HEK293 (cell line): ENCODE measurements around the gene B4GALNT4.
A peak's percentile ranks its signal among the peaks of the same experiment; 100 is the strongest.

ENCODE experiments used
- CTCF ChIA-PET: fragments of 350-600 bp; formaldehyde crosslinking; extraction: SDS; loops from one replicate; lab custom pipeline; 2021; ENCODE audit warnings: antibody characterized with exemption; lab: Yijun Ruan, JAX
- POLR2A ChIA-PET: fragments of 300-600 bp; formaldehyde crosslinking; extraction: SDS; loops from one replicate; lab custom pipeline; 2020; ENCODE audit warnings: antibody characterized with exemption, inconsistent platforms; lab: Yijun Ruan, JAX
- H3K27ac ChIP-seq: fragments of 200-500 bp; sonication (Bioruptor generic); 2 replicates; pipeline ENCODE4 v1.5.1; 2014; ENCODE audit warnings: low read depth, low read length, control low read depth, inconsistent platforms; ENCODE audit errors: extremely low read depth
- H3K36me3 ChIP-seq, 2 experiments: fragments of 200-500 bp in 1 of 2; sonication (Bioruptor generic) in 1 of 2; 1 replicate in 1 of 2; 2 replicates in 1 of 2; pipeline ENCODE4 v1.5.1; 2014 to 2017; ENCODE audit warnings: inconsistent platforms in 2 of 2, low read length in 2 of 2; ENCODE audit not compliant: control insufficient read depth in 2 of 2, insufficient read depth in 1 of 2
- H3K4me1 ChIP-seq: fragments of 200-500 bp; sonication (Bioruptor generic); 2 replicates; pipeline ENCODE4 v1.5.1; 2014; ENCODE audit warnings: mild to moderate bottlenecking, low read length, inconsistent platforms; ENCODE audit not compliant: control insufficient read depth, insufficient read depth
- H3K4me3 ChIP-seq: 2 replicates; pipeline ENCODE4 v1.5.1; 2011; ENCODE audit warnings: low read depth, mild to moderate bottlenecking, control low read depth, low read length, moderate library complexity
- H3K9me3 ChIP-seq: fragments of 200-500 bp; sonication (Bioruptor generic); 2 replicates; pipeline ENCODE4 v1.5.1; 2014; ENCODE audit warnings: low read depth, low read length, inconsistent platforms; ENCODE audit not compliant: control insufficient read depth, insufficient read depth
- GLIS1 ChIP-seq: fragments of 450-650 bp; formaldehyde crosslinking; IDR thresholded peaks from 2 replicates; pipeline ENCODE4 v1.5.1; 2016; ENCODE audit warnings: missing biosample characterization, missing genetic modification characterization
- GLIS2 ChIP-seq: fragments of 450-650 bp; formaldehyde crosslinking; IDR thresholded peaks from 2 replicates; pipeline ENCODE4 v1.5.1; 2016; ENCODE audit warnings: missing biosample characterization, missing genetic modification characterization
- KLF9 ChIP-seq: fragments of 450-650 bp; formaldehyde crosslinking; IDR thresholded peaks from 2 replicates; pipeline ENCODE4 v1.5.1; 2016; ENCODE audit warnings: missing biosample characterization, missing genetic modification characterization, low read depth
- MEIS1 ChIP-seq: sonication (generic); formaldehyde crosslinking; IDR thresholded peaks from 2 replicates; pipeline ENCODE4 v1.8.1; 2022; ENCODE audit warnings: missing genetic modification reagents, mild to moderate bottlenecking, borderline replicate concordance
- PRDM1 ChIP-seq: fragments of 450-650 bp; formaldehyde crosslinking; IDR thresholded peaks from 2 replicates; pipeline ENCODE4; 2016; ENCODE audit warnings: missing biosample characterization, missing genetic modification characterization
- SP2 ChIP-seq: fragments of 450-650 bp; formaldehyde crosslinking; IDR thresholded peaks from 2 replicates; pipeline ENCODE4 v1.5.1; 2016; ENCODE audit warnings: missing biosample characterization, missing genetic modification characterization
- SP3 ChIP-seq: fragments of 450-650 bp; formaldehyde crosslinking; IDR thresholded peaks from 2 replicates; pipeline ENCODE4 v1.5.1; 2016; ENCODE audit warnings: missing biosample characterization, missing genetic modification characterization
- YY1 ChIP-seq: fragments of 450-650 bp; formaldehyde crosslinking; IDR thresholded peaks from 2 replicates; pipeline ENCODE4 v1.5.1; 2018; ENCODE audit warnings: missing biosample characterization, missing genetic modification characterization
- ZBTB17 ChIP-seq: fragments of 450-650 bp; formaldehyde crosslinking; IDR thresholded peaks from 2 replicates; pipeline ENCODE4 v1.5.1; 2016; ENCODE audit warnings: missing biosample characterization, missing genetic modification characterization
- ZIC2 ChIP-seq: fragments of 450-650 bp; formaldehyde crosslinking; IDR thresholded peaks from 2 replicates; pipeline ENCODE4 v1.5.1; 2016; ENCODE audit warnings: missing biosample characterization, missing genetic modification characterization
- ZNF157 ChIP-seq: fragments of 450-650 bp; formaldehyde crosslinking; IDR thresholded peaks from 2 replicates; pipeline ENCODE4 v1.5.1; 2016; ENCODE audit warnings: missing biosample characterization, missing genetic modification characterization
- ZNF223 ChIP-seq: fragments of 450-650 bp; formaldehyde crosslinking; IDR thresholded peaks from 2 replicates; pipeline ENCODE4 v1.5.1; 2016; ENCODE audit warnings: missing biosample characterization, missing genetic modification characterization
- ZNF248 ChIP-seq: fragments of 450-650 bp; formaldehyde crosslinking; IDR thresholded peaks from 2 replicates; pipeline ENCODE4 v1.5.1; 2017; ENCODE audit warnings: missing biosample characterization, missing genetic modification characterization
- ZNF311 ChIP-seq: fragments of 450-650 bp; formaldehyde crosslinking; IDR thresholded peaks from 2 replicates; pipeline ENCODE4 v1.5.1; 2017; ENCODE audit warnings: missing biosample characterization, missing genetic modification characterization, borderline replicate concordance
- ZNF398 ChIP-seq: fragments of 450-650 bp; formaldehyde crosslinking; IDR thresholded peaks from 2 replicates; pipeline ENCODE4 v1.5.1; 2017; ENCODE audit warnings: missing biosample characterization, missing genetic modification characterization
- ZNF416 ChIP-seq: fragments of 450-650 bp; formaldehyde crosslinking; IDR thresholded peaks from 2 replicates; pipeline ENCODE4 v1.5.1; 2016; ENCODE audit warnings: missing biosample characterization, missing genetic modification characterization
- ZNF549 ChIP-seq: fragments of 450-650 bp; IDR thresholded peaks from 2 replicates; pipeline ENCODE4 v1.5.1; 2018; ENCODE audit warnings: missing biosample characterization, missing genetic modification characterization, mild to moderate bottlenecking, inconsistent platforms, moderate library complexity
- ZNF600 ChIP-seq: fragments of 450-650 bp; formaldehyde crosslinking; IDR thresholded peaks from 2 replicates; pipeline ENCODE4 v1.5.1; 2016; ENCODE audit warnings: missing biosample characterization, missing genetic modification characterization
- ZNF677 ChIP-seq: fragments of 450-650 bp; IDR thresholded peaks from 2 replicates; pipeline ENCODE4 v1.5.0; 2018; ENCODE audit warnings: missing biosample characterization, mild to moderate bottlenecking, missing genetic modification characterization, moderate library complexity
- ZNF791 ChIP-seq: fragments of 450-650 bp; formaldehyde crosslinking; IDR thresholded peaks from 2 replicates; pipeline ENCODE4 v1.5.1; 2016; ENCODE audit warnings: missing biosample characterization, missing genetic modification characterization
- ZSCAN30 ChIP-seq: fragments of 450-650 bp; IDR thresholded peaks from 2 replicates; pipeline ENCODE4 v1.5.1; 2018; ENCODE audit warnings: missing biosample characterization, mild to moderate bottlenecking, missing genetic modification characterization, moderate library complexity
- TF ChIP-seq, protein P1 (sequence below): fragments of 450-650 bp; formaldehyde crosslinking; IDR thresholded peaks from 2 replicates; pipeline ENCODE4 v1.5.1; 2016; ENCODE audit warnings: missing biosample characterization, missing genetic modification characterization
- TF ChIP-seq, protein P2 (sequence below): fragments of 450-650 bp; formaldehyde crosslinking; IDR thresholded peaks from 2 replicates; pipeline ENCODE4 v1.5.1; 2016; ENCODE audit warnings: missing biosample characterization, missing genetic modification characterization
- TF ChIP-seq, protein P3 (sequence below): fragments of 450-650 bp; formaldehyde crosslinking; IDR thresholded peaks from 2 replicates; pipeline ENCODE4 v1.5.1; 2016; ENCODE audit warnings: missing biosample characterization, missing genetic modification characterization
- TF ChIP-seq, protein P4 (sequence below): fragments of 450-650 bp; formaldehyde crosslinking; IDR thresholded peaks from 2 replicates; pipeline ENCODE4 v1.5.1; 2016; ENCODE audit warnings: missing biosample characterization, missing genetic modification characterization

Gene B4GALNT4

GRCh38 chr11:413120-414081 lies 44.1 kb downstream of the B4GALNT4 start:
- Histone ChIP-seq H3K4me1 (no peaks in the 10 kb centered on the region), H3K36me3 (no peaks in the 10 kb centered on the region), H3K9me3 (no peaks in the 10 kb centered on the region), H3K27ac (no peak overlapping the region), H3K4me3 (no peak overlapping the region)
- POLR2A ChIA-PET = no interaction called here
- TF ChIP-seq ZNF677 = no peak
- TF ChIP-seq PRDM1 (tag by site-specific recombination) = peak; percentile 44; the same call in 1 of the 2 replicates
- no peak for TF ChIP-seq ZNF311
- no peak for TF ChIP-seq KLF9 (tag by site-specific recombination)
- no peak for TF ChIP-seq ZSCAN30 (tag by site-specific recombination)
- peak; percentile 76; the same call in 1 of the 2 replicates for TF ChIP-seq ZNF600 (tag by site-specific recombination)
- TF ChIP-seq ZNF791 (tag by site-specific recombination) = no peak
- TF ChIP-seq GLIS2 (tag by site-specific recombination) = peak; percentile 72
- TF ChIP-seq ZNF223 (tag by site-specific recombination) = peak; percentile 87
- TF ChIP-seq, protein P1, sequence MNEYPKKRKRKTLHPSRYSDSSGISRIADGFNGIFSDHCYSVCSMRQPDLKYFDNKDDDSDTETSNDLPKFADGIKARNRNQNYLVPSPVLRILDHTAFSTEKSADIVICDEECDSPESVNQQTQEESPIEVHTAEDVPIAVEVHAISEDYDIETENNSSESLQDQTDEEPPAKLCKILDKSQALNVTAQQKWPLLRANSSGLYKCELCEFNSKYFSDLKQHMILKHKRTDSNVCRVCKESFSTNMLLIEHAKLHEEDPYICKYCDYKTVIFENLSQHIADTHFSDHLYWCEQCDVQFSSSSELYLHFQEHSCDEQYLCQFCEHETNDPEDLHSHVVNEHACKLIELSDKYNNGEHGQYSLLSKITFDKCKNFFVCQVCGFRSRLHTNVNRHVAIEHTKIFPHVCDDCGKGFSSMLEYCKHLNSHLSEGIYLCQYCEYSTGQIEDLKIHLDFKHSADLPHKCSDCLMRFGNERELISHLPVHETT (tag by site-specific recombination) = no peak
- TF ChIP-seq, protein P2, sequence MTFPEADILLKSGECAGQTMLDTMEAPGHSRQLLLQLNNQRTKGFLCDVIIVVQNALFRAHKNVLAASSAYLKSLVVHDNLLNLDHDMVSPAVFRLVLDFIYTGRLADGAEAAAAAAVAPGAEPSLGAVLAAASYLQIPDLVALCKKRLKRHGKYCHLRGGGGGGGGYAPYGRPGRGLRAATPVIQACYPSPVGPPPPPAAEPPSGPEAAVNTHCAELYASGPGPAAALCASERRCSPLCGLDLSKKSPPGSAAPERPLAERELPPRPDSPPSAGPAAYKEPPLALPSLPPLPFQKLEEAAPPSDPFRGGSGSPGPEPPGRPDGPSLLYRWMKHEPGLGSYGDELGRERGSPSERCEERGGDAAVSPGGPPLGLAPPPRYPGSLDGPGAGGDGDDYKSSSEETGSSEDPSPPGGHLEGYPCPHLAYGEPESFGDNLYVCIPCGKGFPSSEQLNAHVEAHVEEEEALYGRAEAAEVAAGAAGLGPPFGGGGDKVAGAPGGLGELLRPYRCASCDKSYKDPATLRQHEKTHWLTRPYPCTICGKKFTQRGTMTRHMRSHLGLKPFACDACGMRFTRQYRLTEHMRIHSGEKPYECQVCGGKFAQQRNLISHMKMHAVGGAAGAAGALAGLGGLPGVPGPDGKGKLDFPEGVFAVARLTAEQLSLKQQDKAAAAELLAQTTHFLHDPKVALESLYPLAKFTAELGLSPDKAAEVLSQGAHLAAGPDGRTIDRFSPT (tag by site-specific recombination) = peak; percentile 48; the same call in 1 of the 2 replicates
- TF ChIP-seq ZNF398 (tag by site-specific recombination) = peak; percentile 64
- peak; percentile 95 for TF ChIP-seq GLIS1 (tag by site-specific recombination)
- TF ChIP-seq SP2 (tag by site-specific recombination) = 0 out of 2 replicates have a peak, but pooled peaks have one; percentile 13
- peak; percentile 88 for TF ChIP-seq ZIC2
- CTCF ChIA-PET = no interaction called here

GRCh38 chr11:414318-414857 lies 45.1 kb downstream of the B4GALNT4 start:
- ChIA-PET POLR2A (no interaction called here), CTCF (no interaction called here)
- no peaks in the 10 kb centered on the region for H3K4me1 ChIP-seq
- H3K9me3 ChIP-seq = no peaks in the 10 kb centered on the region
- H3K4me3 ChIP-seq = no peak overlapping the region
- no peak overlapping the region for H3K27ac ChIP-seq
- no peaks in the 10 kb centered on the region for H3K36me3 ChIP-seq
- TF ChIP-seq ZNF549 (tag by site-specific recombination) (no peak), SP3 (no peak), ZNF416 (tag by site-specific recombination) (no peak), ZBTB17 (tag by site-specific recombination) (no peak), ZNF248 (tag by site-specific recombination) (no peak), ZNF157 (tag by site-specific recombination) (no peak), YY1 (tag by site-specific recombination) (no peak), MEIS1 (no peak)
- TF ChIP-seq, protein P3, sequence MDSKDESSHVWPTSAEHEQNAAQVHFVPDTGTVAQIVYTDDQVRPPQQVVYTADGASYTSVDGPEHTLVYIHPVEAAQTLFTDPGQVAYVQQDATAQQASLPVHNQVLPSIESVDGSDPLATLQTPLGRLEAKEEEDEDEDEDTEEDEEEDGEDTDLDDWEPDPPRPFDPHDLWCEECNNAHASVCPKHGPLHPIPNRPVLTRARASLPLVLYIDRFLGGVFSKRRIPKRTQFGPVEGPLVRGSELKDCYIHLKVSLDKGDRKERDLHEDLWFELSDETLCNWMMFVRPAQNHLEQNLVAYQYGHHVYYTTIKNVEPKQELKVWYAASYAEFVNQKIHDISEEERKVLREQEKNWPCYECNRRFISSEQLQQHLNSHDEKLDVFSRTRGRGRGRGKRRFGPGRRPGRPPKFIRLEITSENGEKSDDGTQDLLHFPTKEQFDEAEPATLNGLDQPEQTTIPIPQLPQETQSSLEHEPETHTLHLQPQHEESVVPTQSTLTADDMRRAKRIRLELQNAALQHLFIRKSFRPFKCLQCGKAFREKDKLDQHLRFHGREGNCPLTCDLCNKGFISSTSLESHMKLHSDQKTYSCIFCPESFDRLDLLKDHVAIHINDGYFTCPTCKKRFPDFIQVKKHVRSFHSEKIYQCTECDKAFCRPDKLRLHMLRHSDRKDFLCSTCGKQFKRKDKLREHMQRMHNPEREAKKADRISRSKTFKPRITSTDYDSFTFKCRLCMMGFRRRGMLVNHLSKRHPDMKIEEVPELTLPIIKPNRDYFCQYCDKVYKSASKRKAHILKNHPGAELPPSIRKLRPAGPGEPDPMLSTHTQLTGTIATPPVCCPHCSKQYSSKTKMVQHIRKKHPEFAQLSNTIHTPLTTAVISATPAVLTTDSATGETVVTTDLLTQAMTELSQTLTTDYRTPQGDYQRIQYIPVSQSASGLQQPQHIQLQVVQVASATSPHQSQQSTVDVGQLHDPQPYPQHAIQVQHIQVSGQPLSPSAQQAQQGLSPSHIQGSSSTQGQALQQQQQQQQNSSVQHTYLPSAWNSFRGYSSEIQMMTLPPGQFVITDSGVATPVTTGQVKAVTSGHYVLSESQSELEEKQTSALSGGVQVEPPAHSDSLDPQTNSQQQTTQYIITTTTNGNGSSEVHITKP = no peak
- TF ChIP-seq, protein P4, sequence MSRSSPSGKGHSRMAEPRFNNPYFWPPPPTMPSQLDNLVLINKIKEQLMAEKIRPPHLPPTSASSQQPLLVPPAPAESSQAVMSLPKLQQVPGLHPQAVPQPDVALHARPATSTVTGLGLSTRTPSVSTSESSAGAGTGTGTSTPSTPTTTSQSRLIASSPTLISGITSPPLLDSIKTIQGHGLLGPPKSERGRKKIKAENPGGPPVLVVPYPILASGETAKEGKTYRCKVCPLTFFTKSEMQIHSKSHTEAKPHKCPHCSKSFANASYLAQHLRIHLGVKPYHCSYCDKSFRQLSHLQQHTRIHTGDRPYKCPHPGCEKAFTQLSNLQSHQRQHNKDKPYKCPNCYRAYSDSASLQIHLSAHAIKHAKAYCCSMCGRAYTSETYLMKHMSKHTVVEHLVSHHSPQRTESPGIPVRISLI (tag by site-specific recombination) = no peak
